H9 (cell line): ENCODE data around the gene A4GNT. TPM values are rescaled to one million over a fixed set of nuclear protein-coding genes. Genes with fewer than 3 reads are reported as not detected.

Experiments used
- DNase-seq: peaks from one replicate; pipeline ENCODE4 v3.0.0-alpha.2; 2017
- H2AFZ ChIP-seq: one replicate; pipeline ENCODE4 v1.6.1; 2013; ENCODE audit warnings: mild to moderate bottlenecking, low read length, control low read depth, moderate library complexity
- H2AK5ac ChIP-seq: 2 replicates; pipeline ENCODE4 v1.6.1; 2013; ENCODE audit warnings: low read length, control low read depth, mixed read lengths; ENCODE audit not compliant: insufficient read length
- H2BK120ac ChIP-seq: one replicate; pipeline ENCODE4 v1.6.1; 2013; ENCODE audit warnings: low read depth, mild to moderate bottlenecking, low read length, control low read depth, inconsistent platforms; ENCODE audit not compliant: poor library complexity, severe bottlenecking
- H2BK12ac ChIP-seq: 2 replicates; pipeline ENCODE4 v1.6.1; 2013; ENCODE audit warnings: low read length, control low read depth, mixed read lengths, low read depth; ENCODE audit not compliant: insufficient read length
- H2BK15ac ChIP-seq: 2 replicates; pipeline ENCODE4 v1.6.1; 2013; ENCODE audit warnings: low read depth, low read length, control low read depth
- H2BK20ac ChIP-seq: one replicate; pipeline ENCODE4 v1.6.1; 2013; ENCODE audit warnings: low read depth, mild to moderate bottlenecking, low read length, control low read depth, inconsistent platforms; ENCODE audit not compliant: poor library complexity, severe bottlenecking
- H2BK5ac ChIP-seq: 2 replicates; pipeline ENCODE4 v1.6.1; 2013; ENCODE audit warnings: low read length, control low read depth, mixed read lengths; ENCODE audit not compliant: insufficient read length
- H3K14ac ChIP-seq: 2 replicates; pipeline ENCODE4 v1.6.1; 2013; ENCODE audit warnings: low read length, control low read depth; ENCODE audit not compliant: insufficient read depth
- H3K18ac ChIP-seq: 2 replicates; pipeline ENCODE4 v1.6.1; 2013; ENCODE audit warnings: low read depth, mild to moderate bottlenecking, mixed read lengths, low read length, control low read depth; ENCODE audit not compliant: insufficient read length
- H3K23ac ChIP-seq: 2 replicates; pipeline ENCODE4 v1.6.1; 2013; ENCODE audit warnings: low read length, control low read depth, mixed read lengths, low read depth; ENCODE audit not compliant: insufficient read length
- H3K23me2 ChIP-seq: 2 replicates; pipeline ENCODE4 v1.6.1; 2013; ENCODE audit warnings: low read depth, mild to moderate bottlenecking, mixed read lengths, low read length, control low read depth; ENCODE audit not compliant: insufficient read length, poor library complexity, severe bottlenecking
- H3K27ac ChIP-seq: 2 replicates; pipeline ENCODE4 v1.5.1; 2013; ENCODE audit warnings: low read length, control low read depth, mixed read lengths, low read depth; ENCODE audit not compliant: insufficient read length
- H3K27me3 ChIP-seq: 2 replicates; pipeline ENCODE4 v1.6.1; 2013; ENCODE audit warnings: low read length, control low read depth, inconsistent platforms; ENCODE audit not compliant: insufficient read depth
- H3K4ac ChIP-seq: 2 replicates; pipeline ENCODE4 v1.6.1; 2013; ENCODE audit warnings: low read depth, mild to moderate bottlenecking, control low read depth, inconsistent platforms, low read length, moderate library complexity
- H3K4me1 ChIP-seq: 2 replicates; pipeline ENCODE4 v1.6.1; 2013; ENCODE audit warnings: low read length, control low read depth, inconsistent platforms; ENCODE audit not compliant: insufficient read depth
- H3K4me2 ChIP-seq: 2 replicates; pipeline ENCODE4 v1.6.1; 2013; ENCODE audit warnings: low read length, control low read depth, mixed read lengths; ENCODE audit not compliant: insufficient read length, insufficient read depth
- H3K56ac ChIP-seq: 2 replicates; pipeline ENCODE4 v1.6.1; 2013; ENCODE audit warnings: low read depth, mild to moderate bottlenecking, mixed read lengths, low read length, control low read depth; ENCODE audit not compliant: insufficient read length
- H3K79me1 ChIP-seq: 2 replicates; pipeline ENCODE4 v1.6.1; 2013; ENCODE audit warnings: low read depth, mild to moderate bottlenecking, moderate library complexity, low read length, control low read depth, inconsistent platforms; ENCODE audit not compliant: insufficient read depth, poor library complexity, severe bottlenecking
- H3K79me2 ChIP-seq: 2 replicates; pipeline ENCODE4 v1.6.1; 2013; ENCODE audit warnings: low read length, control low read depth, inconsistent platforms; ENCODE audit not compliant: insufficient read depth
- H3K9ac ChIP-seq: 2 replicates; pipeline ENCODE4 v1.6.1; 2013; ENCODE audit warnings: low read length, control low read depth, mixed read lengths; ENCODE audit not compliant: insufficient read length; ENCODE audit errors: extremely low read depth
- H3K9me3 ChIP-seq: one replicate; pipeline ENCODE4 v1.6.1; 2013; ENCODE audit warnings: low read depth, low read length, inconsistent platforms; ENCODE audit not compliant: control insufficient read depth
- H3T11ph ChIP-seq: one replicate; pipeline ENCODE4 v1.6.1; 2013; ENCODE audit warnings: mild to moderate bottlenecking, low read length, control low read depth, inconsistent platforms
- H4K20me1 ChIP-seq: one replicate; pipeline ENCODE4 v1.6.1; 2013; ENCODE audit not compliant: control insufficient read depth, insufficient read length, insufficient read depth
- H4K5ac ChIP-seq: 2 replicates; pipeline ENCODE4 v1.6.1; 2013; ENCODE audit warnings: low read depth, mild to moderate bottlenecking, mixed read lengths, low read length, control low read depth; ENCODE audit not compliant: insufficient read length
- H4K8ac ChIP-seq: replicated peaks from 2 replicates; pipeline ENCODE4 v1.6.1; 2013; ENCODE audit warnings: low read length, control low read depth, mixed read lengths, low read depth; ENCODE audit not compliant: insufficient read length
- H4K91ac ChIP-seq: 2 replicates; pipeline ENCODE4 v1.6.1; 2013; ENCODE audit warnings: low read depth, mild to moderate bottlenecking, moderate library complexity, mixed read lengths, low read length, control low read depth; ENCODE audit not compliant: insufficient read length
- H3K27ac Mint-ChIP-seq, 3 experiments: 2 replicates in 2 of 3; 3 replicates in 1 of 3; pipeline ENCODE4 v1.8.0; 2020 to 2021; ENCODE audit warnings: mixed read lengths in 3 of 3, mild to moderate bottlenecking in 1 of 3, moderate library complexity in 1 of 3
- H3K27me3 Mint-ChIP-seq: 2 replicates; pipeline ENCODE4 v1.8.0; 2021; ENCODE audit warnings: low read depth, mild to moderate bottlenecking, moderate library complexity, mixed read lengths
- H3K36me3 Mint-ChIP-seq, 3 experiments: 2 replicates in 2 of 3; 3 replicates in 1 of 3; pipeline ENCODE4 v1.8.0; 2020 to 2021; ENCODE audit warnings: low read depth in 3 of 3, mixed read lengths in 3 of 3; ENCODE audit not compliant: insufficient read depth in 1 of 3
- H3K4me1 Mint-ChIP-seq, 2 experiments: 2 replicates each; pipeline ENCODE4 v1.8.0; 2020; ENCODE audit warnings: mixed read lengths in 2 of 2
- H3K4me3 Mint-ChIP-seq, 2 experiments: 2 replicates in 1 of 2; 3 replicates in 1 of 2; pipeline ENCODE4 v1.8.0; 2020 to 2021; ENCODE audit warnings: mild to moderate bottlenecking in 2 of 2, mixed read lengths in 2 of 2, moderate library complexity in 1 of 2
- H3K9me3 Mint-ChIP-seq, 2 experiments: 2 replicates in 1 of 2; 3 replicates in 1 of 2; pipeline ENCODE4 v1.8.0; 2020; ENCODE audit warnings: mild to moderate bottlenecking in 2 of 2, mixed read lengths in 2 of 2, moderate library complexity in 1 of 2
- WGBS: extraction: QIAGEN DNeasy Blood & Tissue Kit; methylation state at CpG from one replicate; pipeline ENCODE4 v1.1.7; 2013; ENCODE audit warnings: missing lambda C conversion rate, low lambda C conversion rate, mixed read lengths; ENCODE audit not compliant: insufficient read length; ENCODE audit errors: extremely low coverage; 5-methylcytosine and 5-hydroxymethylcytosine counted together
- total RNA-seq: library from RNA; stranded (reverse); gene quantifications from 2 replicates; pipeline ENCODE4 v1.2.1, GENCODE V29; 2021
- TF ChIP-seq, protein P1 (sequence below): fragments of 200-600 bp; sonication (generic); conservative IDR thresholded peaks from 3 replicates; pipeline ENCODE4 v1.8.0; 2021; ENCODE audit warnings: antibody characterized with exemption, mild to moderate bottlenecking

The A4GNT gene
- total RNA-seq, 1 experiment from 2014 or later: not detected

- no peaks in the 10 kb centered on the region for H3K79me1 ChIP-seq
- H3K9ac ChIP-seq: no peak overlapping the region
- no peak overlapping the region for H3K27ac ChIP-seq
- H2BK12ac ChIP-seq: no peak overlapping the region
- H3K27me3 ChIP-seq: no peaks in the 10 kb centered on the region
- no peak overlapping the region for H3K56ac ChIP-seq
- WGBS: no CpG with 5 or more reads among the region's 2 CpGs
- Mint-ChIP-seq H3K27ac (no peak overlapping the region; a peak in 1 of 7 replicates), H3K4me1 (peaks cover 10 to 11% of the 10 kb centered on the region in 2 experiments; a peak in 3 of 4 replicates), H3K4me3 (no peak overlapping the region), H3K27me3 (no peaks in the 10 kb centered on the region), H3K36me3 (peaks cover 21 to 45% (median 34%) of the 10 kb centered on the region in 3 experiments), H3K9me3 (peaks cover 0 to 3% of the 10 kb centered on the region in 2 experiments; a peak in 1 of 5 replicates)
- no peak overlapping the region for H2AFZ ChIP-seq
- H3K4me2 ChIP-seq: no peak overlapping the region
- no peak for DNase-seq
- H2BK120ac ChIP-seq: no peak overlapping the region
- no peak overlapping the region for H3K14ac ChIP-seq
- H4K91ac ChIP-seq: no peak overlapping the region
- TF ChIP-seq, protein P1, sequence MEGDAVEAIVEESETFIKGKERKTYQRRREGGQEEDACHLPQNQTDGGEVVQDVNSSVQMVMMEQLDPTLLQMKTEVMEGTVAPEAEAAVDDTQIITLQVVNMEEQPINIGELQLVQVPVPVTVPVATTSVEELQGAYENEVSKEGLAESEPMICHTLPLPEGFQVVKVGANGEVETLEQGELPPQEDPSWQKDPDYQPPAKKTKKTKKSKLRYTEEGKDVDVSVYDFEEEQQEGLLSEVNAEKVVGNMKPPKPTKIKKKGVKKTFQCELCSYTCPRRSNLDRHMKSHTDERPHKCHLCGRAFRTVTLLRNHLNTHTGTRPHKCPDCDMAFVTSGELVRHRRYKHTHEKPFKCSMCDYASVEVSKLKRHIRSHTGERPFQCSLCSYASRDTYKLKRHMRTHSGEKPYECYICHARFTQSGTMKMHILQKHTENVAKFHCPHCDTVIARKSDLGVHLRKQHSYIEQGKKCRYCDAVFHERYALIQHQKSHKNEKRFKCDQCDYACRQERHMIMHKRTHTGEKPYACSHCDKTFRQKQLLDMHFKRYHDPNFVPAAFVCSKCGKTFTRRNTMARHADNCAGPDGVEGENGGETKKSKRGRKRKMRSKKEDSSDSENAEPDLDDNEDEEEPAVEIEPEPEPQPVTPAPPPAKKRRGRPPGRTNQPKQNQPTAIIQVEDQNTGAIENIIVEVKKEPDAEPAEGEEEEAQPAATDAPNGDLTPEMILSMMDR: no peak
- no peak overlapping the region for H2BK15ac ChIP-seq
- no peaks in the 10 kb centered on the region for H3K4me1 ChIP-seq
- no peaks in the 10 kb centered on the region for H3K79me2 ChIP-seq
- no peaks in the 10 kb centered on the region for H4K20me1 ChIP-seq
- H2BK20ac ChIP-seq: no peak overlapping the region
- H2BK5ac ChIP-seq: no peak overlapping the region
- H3K18ac ChIP-seq: no peak overlapping the region
- no peak overlapping the region for H4K5ac ChIP-seq
- H3K23ac ChIP-seq: no peak overlapping the region
- no peak overlapping the region for H2AK5ac ChIP-seq
- no peak overlapping the region for H3T11ph ChIP-seq
- no peaks in the 10 kb centered on the region for H3K9me3 ChIP-seq
- H3K4ac ChIP-seq: no peak overlapping the region
- H4K8ac ChIP-seq: no peak overlapping the region
- H3K23me2 ChIP-seq: no peaks in the 10 kb centered on the region
Measured at GRCh38 chr3:138093721-138094120, 38.5 kb downstream of the A4GNT start.
